Measurements from ENCODE around the gene HOXD4.

DNA sequence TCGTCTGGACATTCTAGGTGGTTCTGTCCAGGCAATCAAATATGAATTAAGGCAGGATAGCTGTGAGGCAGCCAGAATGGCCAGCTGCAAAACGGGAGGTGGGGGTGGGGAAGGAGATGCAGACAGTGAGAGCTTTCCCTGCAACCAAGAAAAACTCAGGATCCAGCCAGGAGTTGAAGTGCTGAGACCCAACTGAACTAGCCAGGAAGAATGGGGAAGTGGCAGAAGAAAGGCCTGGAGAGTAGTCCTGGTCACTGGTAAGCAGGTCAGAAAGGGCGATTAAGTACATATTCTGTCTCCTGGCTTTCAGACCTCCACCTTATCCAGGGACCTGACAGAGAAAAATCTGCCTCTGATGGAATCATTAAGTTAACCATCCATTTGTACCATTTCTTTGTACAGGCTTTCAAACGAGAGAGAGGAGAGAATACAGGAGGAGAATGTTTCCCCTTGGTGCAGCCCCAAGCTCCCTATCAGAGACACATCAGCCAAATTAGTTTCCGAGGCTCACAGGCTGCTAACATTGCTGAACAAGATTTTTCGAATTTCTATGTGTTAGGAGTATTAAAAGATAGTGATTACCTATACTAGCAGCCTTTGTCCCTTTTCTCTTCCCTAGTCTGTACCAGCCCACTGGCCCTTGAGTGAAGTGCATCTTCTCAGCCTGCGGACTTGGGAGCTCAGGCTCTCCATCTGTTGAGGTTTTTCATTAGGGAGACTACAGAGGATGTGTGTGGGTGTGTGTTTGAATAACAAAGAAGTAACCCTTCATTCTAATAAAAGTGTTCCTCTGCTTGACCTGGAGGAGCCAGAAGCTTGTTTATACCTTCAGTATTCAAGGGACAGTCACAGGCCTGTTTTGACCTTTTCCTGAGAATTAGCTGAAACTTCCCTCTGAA lies 24.6 kb downstream of the HOXD4 start:
- TF ChIP-seq, protein P1, sequence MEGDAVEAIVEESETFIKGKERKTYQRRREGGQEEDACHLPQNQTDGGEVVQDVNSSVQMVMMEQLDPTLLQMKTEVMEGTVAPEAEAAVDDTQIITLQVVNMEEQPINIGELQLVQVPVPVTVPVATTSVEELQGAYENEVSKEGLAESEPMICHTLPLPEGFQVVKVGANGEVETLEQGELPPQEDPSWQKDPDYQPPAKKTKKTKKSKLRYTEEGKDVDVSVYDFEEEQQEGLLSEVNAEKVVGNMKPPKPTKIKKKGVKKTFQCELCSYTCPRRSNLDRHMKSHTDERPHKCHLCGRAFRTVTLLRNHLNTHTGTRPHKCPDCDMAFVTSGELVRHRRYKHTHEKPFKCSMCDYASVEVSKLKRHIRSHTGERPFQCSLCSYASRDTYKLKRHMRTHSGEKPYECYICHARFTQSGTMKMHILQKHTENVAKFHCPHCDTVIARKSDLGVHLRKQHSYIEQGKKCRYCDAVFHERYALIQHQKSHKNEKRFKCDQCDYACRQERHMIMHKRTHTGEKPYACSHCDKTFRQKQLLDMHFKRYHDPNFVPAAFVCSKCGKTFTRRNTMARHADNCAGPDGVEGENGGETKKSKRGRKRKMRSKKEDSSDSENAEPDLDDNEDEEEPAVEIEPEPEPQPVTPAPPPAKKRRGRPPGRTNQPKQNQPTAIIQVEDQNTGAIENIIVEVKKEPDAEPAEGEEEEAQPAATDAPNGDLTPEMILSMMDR (tag by site-specific recombination; IDR thresholded peaks at IDR 0.05), result no peak
- TF ChIP-seq ZNF660 (tag by site-specific recombination; IDR thresholded peaks at IDR 0.05), result no peak
- no peak for TF ChIP-seq ZNF530 (tag by site-specific recombination; IDR thresholded peaks at IDR 0.05; ENCODE audit: low read depth)
- no peak for TF ChIP-seq ZNF843 (tag by site-specific recombination; IDR thresholded peaks at IDR 0.05)
- no peak for TF ChIP-seq ZFP3 (tag by site-specific recombination; IDR thresholded peaks at IDR 0.05; ENCODE audit: low read depth)
- TF ChIP-seq REST (tag by site-specific recombination; IDR thresholded peaks at IDR 0.05), result no peak
- no peak for TF ChIP-seq KLF10 (tag by site-specific recombination; IDR thresholded peaks at IDR 0.05)
- TF ChIP-seq ZNF501 (tag by site-specific recombination; IDR thresholded peaks at IDR 0.05), result no peak
- no peak for TF ChIP-seq YY2 (tag by site-specific recombination; IDR thresholded peaks at IDR 0.05)
- no peak for TF ChIP-seq ZBTB7A (tag by site-specific recombination; IDR thresholded peaks at IDR 0.05; ENCODE audit: low read depth)
- TF ChIP-seq ZSCAN30 (tag by site-specific recombination; IDR thresholded peaks at IDR 0.05), result no peak
- TF ChIP-seq ZNF24 (tag by site-specific recombination; IDR thresholded peaks at IDR 0.05), result no peak
